NB4 (cell line): ENCODE data around the gene CBFB.
A peak's percentile ranks its signal among the peaks of the same experiment; 100 is the strongest.

Experiments
- DNase-seq: peaks from one replicate; pipeline ENCODE4 v3.0.0; 2010; ENCODE audit warnings: low read depth
- H3K4me3 ChIP-seq: one replicate; pipeline ENCODE4 v1.5.1; 2011; ENCODE audit warnings: mild to moderate bottlenecking, low read depth, low read length, moderate library complexity
- CTCF ChIP-seq: IDR thresholded peaks from one replicate; pipeline ENCODE4 v1.5.1; 2012; ENCODE audit warnings: low read depth, low read length
- MYC ChIP-seq: IDR thresholded peaks from 2 replicates; pipeline ENCODE4 v1.6.1; 2011; ENCODE audit warnings: low read depth, low read length
- POLR2A ChIP-seq: IDR thresholded peaks from 2 replicates; pipeline ENCODE4 v1.6.1; 2011; ENCODE audit warnings: mild to moderate bottlenecking; ENCODE audit not compliant: insufficient read length; ENCODE audit errors: extremely low read depth
- TF ChIP-seq, protein P1 (sequence below): IDR thresholded peaks from 2 replicates; pipeline ENCODE4 v1.6.1; 2011; ENCODE audit warnings: low read depth, low read length

Gene CBFB

DNA sequence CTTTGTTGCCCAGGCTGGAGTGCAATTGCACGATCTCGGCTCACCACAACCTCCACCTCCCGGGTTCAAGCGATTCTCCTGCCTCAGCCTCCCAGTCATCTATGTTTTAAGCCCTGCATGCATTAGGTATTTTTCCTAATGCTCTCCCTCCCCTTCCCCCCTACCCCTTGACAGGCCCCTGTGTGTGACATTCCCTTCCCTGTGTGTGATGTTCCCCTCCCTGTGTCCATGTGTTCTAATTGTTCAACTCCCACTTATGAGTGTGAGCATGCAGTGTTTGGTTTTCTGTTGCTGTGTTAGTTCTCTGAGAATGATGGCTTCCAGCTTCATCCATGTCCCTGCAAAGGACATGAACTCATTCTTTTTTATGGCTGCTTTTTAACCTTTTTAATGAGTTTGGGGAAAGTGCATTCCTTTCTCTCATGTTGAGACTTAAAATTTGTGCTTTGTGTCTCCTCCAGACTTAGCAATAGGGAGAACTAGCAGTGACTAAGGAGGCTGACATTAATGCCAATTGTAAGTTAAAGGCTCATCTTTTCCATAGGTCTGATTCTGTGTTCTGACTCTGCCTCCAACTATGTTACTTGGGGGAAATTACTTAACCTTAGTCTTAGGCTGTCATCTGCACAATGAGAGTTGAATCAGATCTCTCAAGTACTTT is 63.1 kb downstream of the CBFB start:
- no peak for DNase-seq
- no peak for TF ChIP-seq CTCF
- TF ChIP-seq, protein P1, sequence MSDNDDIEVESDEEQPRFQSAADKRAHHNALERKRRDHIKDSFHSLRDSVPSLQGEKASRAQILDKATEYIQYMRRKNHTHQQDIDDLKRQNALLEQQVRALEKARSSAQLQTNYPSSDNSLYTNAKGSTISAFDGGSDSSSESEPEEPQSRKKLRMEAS: no peak
- TF ChIP-seq POLR2A: no peak
- no peak for TF ChIP-seq MYC
- H3K4me3 ChIP-seq: no peak overlapping the region

DNA sequence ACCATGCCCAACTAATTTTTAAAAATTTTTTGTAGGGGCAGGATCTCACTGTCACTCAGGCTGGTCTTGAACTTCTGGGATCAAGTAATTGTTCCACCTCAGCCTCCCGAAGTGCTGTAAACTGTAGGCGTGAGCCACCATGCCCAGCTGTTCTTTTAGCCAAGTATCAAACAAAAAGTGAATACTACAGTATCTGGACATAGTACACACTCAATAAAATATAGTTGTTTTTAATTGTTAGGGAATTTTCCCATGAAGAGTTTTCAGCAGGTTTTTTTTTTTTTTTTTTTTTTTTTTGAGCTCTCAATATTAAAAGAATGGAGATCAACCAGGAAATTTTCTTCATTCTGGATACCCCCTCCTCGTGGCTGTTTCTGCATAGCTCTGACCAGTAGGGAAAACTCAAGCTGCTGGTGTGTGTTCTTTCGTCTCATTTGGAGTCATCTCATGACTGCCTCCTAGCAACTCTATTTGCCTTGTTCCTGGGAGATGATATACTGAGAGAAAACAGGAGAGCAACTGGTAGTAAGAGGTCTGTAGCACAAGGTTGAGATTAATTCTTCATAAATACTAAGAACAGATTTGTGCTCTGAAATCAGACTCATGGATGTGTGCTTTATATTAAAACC is 64.3 kb downstream of the CBFB start:
- no peak for DNase-seq
- TF ChIP-seq POLR2A (no peak), CTCF (no peak), MYC (no peak)
- TF ChIP-seq, protein P1: no peak
- no peak overlapping the region for H3K4me3 ChIP-seq

GRCh38 chr16:67098599-67098998 is 69.7 kb downstream of the CBFB start:
- H3K4me3 ChIP-seq: no peak overlapping the region
- no peak for DNase-seq
- TF ChIP-seq, protein P1: no peak
- TF ChIP-seq POLR2A (no peak), MYC (no peak), CTCF (no peak)

DNA sequence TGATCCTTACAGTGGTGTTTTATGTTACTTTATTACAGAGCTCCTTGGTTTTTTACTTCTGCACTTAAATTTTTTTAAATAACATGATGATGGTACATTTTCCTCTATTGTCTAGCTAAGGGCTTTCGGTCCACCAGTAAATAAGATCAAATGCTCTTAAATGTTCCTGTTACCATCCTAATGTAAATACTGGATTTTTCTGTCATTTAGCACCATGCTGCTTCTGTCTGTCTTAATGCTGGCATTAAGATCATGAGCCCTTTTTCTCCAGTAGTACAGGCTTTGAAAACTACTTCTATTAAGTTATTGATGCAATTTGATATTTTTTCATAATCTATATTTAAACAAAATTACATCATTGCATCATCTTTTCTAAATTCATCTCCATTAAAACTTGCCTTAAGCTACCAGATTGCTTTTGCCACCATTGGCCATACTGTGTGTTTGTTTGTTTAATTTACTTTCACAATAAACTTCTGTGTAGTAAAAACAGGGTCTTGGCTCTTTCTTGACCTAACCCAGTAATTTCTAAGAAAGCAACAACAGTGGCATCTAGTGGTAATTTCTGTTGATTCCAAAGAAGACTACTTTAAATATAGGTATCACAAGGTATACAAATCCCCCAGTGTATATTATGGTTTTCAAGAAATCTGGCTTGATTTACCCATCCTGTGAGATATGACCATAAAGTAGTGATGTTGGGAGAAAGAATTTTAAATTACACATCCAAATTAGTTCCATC is 71.8 kb downstream of the CBFB start:
- no peak overlapping the region for H3K4me3 ChIP-seq
- DNase-seq: peak; percentile 42
- TF ChIP-seq MYC: no peak
- no peak for TF ChIP-seq POLR2A
- TF ChIP-seq CTCF: no peak
- TF ChIP-seq, protein P1: no peak

DNA sequence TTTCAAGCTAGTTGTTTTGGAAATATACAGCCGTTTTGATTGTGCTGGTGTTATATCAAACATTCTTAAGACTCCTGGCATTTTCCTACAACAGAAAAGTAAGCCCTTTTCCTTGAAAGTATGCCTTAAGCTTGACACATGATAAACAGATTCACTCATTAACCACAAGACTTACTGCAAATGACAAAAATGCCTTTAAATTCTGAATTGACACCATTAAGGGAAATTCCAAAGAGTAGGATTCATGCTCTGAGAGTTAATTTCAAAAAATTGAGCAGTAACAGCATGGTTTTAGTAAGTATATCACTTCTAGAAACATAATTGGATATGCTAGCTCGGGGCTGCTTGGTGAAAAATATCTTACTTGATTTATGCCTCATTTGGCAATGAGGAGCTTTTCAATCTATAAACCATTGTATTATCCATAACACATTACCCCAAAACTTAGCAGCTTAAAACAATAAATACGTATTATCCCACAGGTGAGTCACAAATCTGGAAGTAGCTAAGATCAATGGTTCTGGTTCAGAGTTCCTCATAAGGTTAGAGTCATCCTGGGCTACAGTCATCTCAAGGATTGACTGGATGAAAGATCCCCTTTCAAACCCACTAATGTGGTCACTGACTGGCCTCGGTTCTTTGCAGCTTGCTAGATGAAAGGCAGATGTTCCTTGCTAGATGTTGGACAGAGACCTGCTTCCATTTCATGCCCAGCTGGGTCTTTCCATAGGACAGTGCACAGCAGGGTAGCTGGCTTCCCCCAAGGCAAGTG is 72.5 kb downstream of the CBFB start:
- no peak for DNase-seq
- no peak overlapping the region for H3K4me3 ChIP-seq
- TF ChIP-seq CTCF: no peak
